ENCODE data around the gene BUD23.
"Not testable (repeated sequence)": the region's sequence is repeated elsewhere in the genome, so short reads cannot be mapped to it uniquely, and the experiment has no call there.

The BUD23 gene, protein sequence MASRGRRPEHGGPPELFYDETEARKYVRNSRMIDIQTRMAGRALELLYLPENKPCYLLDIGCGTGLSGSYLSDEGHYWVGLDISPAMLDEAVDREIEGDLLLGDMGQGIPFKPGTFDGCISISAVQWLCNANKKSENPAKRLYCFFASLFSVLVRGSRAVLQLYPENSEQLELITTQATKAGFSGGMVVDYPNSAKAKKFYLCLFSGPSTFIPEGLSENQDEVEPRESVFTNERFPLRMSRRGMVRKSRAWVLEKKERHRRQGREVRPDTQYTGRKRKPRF

DNA sequence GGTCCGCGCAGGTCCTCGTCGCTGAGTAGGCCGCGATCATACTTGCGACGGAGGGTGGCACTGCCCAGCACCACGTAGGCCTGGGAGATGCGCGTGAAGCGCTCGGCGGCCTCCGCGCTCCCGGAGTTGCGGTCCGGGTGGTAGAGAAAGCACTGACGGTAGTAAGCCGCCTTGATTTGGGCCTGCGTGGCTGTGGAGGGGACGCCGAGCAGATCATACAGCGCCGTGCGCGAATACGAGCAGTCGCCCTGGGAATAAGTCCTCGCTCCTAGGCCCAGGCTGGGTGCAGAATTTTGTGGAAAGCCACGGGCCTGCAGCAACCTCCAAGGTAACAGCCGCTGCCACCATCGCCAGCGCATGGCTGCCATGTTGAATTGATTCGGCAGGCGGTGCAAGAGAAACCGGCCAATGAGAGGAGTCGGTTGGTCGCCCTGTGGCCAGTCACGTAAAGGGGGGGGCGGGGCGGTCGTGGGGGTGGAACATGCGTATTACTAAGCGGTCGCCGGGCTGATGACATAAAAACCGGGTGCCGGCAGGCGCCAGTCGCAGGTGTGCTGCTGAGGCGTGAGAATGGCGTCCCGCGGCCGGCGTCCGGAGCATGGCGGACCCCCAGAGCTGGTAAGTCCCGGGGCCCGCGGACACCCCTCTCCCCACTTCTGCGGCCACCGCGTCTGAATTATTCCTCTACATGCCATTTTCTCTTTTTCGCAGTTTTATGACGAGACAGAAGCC lies at the start of gene BUD23, which contains the start of gene DNAJC30:
Gene BUD23, plus strand, starts transcription at position 542 of the 732 bp plus-strand sequence. Its CDS starts 29 bp downstream, at position 571.
Gene DNAJC30, minus strand, starts transcription at position 398 of the 732 bp plus-strand sequence. Its CDS starts 30 bp downstream, at position 368.
- DNase-seq, result peak; percentile 94

- no peak for DNase-seq
Measured at GRCh38 chr7:73633844-73634243, 49.6 kb upstream of the BUD23 start.

- no peak for DNase-seq
Measured at GRCh38 chr7:73635428-73636200, 47.8 kb upstream of the BUD23 start.

- no peak for DNase-seq
Measured at GRCh38 chr7:73638911-73639310, 44.5 kb upstream of the BUD23 start.

DNA sequence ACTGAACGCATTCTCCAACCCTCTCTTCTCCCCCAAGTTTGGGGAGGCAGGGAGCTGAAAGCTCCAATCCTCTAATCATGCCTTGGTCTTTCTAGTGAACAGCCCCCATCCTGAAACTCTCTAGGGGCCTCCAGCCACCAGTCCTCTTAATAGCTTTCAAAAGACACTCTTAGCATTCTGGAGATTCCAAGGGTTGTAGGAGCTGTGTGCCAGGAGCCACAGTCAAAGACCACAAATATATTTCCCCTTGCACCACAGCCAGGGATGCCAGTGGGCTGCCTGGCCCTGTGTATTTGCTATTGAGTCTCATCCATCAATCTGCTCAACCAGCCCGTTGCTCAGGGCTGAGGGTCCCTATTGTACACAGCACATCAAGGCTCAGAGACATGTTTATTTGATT lies 40.6 kb upstream of the BUD23 start:
- DNase-seq, result no peak

DNA sequence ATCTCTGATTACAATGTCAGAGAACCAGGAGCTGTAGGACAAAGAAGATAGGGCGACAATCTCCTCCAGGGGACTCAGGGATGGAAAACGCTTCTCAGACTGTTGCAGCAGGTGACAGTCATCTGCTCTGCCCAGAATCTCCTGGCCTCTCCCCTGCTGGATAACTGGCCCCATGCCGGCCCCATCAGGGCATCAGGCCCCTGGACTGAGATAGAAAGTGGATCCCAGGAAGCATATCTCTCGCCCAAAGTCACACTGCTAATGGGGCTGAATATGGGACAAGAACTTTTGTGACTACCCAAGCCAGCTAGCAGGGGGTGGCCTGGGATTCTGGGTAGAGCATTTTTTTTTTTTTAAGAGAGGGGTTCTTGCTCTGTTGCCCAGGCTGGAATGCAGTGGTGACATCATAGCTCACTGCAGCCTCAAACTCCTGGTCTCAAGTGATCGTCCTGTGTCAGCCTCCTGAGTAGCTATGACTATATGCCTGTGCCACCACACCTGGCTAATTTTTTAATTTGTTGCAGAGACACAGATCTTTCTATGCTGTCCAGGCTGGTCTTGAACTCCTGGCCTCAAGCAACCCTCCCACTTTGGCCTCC lies 38.6 kb upstream of the BUD23 start:
- DNase-seq, result no peak

DNA sequence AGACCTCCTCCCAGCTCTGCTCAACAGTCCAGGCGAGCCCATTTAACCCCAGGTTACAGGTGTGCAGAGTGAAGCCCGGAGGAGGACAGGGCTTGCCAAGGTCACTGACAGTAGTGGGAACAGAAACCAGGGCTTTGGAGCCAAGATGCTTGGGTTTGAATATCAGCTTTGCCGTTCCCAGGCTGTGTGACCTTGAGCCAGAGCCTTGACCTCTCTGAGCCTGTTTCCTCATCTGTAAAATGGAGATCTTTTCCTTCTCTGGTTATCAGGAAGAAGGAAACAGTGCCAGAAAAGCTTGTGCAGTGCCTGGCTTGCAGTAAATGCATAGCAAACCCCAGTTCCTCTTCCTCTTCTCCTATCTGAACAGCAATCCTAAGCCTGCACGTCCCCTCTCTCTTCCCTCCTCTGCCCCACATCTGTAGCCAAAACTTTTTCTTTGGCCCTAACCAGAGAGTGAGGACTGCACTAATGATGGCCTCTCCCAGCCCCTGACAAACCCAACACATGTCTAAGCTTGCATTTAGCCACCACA lies 37.7 kb upstream of the BUD23 start:
- DNase-seq, result no peak

DNA sequence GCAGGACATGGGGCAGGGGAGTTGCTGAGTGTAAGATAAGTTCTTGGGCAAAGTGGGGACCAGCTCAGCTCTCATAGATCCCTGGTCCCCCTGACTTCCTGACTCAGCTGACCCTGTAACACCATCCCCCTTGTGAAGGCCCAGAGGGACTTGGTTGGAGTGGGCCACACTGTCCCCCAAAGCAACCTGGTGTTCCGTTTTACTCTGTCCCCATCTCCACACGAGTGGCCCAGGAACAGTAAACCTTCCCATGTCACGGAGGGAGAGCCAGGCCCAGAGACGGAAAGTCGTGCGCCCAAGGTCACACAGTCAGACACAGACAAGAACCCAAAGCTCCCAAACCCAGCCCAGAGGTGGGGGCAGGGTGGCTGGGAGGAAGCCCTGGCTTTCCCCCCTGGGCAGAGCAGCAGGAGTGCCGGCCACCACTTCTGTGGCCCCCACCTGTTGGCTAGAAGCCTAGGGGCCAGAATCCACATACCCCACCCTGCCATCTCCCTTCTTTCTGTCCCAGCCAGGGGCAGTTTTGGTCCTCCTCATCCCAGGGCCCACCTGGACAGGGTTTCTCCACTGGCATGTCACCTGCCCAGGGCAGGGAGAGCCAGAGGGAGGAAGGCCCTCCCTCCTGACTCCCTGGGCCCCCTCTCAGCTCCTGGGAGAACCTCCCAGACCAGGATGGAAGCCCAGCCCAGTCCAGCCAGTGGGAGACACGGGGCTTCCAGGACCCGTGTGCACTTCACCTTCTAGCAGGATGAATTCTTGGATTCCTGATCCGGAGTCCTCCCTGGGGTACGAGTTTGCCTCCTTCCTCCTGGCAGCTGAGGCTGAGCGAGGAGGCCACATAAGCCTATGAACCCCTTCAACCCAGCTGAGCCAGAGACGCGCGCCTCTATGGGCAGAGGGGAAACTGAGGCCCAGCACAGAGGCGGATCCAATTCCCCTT lies 36.3 kb upstream of the BUD23 start:
- no peak for DNase-seq

DNA sequence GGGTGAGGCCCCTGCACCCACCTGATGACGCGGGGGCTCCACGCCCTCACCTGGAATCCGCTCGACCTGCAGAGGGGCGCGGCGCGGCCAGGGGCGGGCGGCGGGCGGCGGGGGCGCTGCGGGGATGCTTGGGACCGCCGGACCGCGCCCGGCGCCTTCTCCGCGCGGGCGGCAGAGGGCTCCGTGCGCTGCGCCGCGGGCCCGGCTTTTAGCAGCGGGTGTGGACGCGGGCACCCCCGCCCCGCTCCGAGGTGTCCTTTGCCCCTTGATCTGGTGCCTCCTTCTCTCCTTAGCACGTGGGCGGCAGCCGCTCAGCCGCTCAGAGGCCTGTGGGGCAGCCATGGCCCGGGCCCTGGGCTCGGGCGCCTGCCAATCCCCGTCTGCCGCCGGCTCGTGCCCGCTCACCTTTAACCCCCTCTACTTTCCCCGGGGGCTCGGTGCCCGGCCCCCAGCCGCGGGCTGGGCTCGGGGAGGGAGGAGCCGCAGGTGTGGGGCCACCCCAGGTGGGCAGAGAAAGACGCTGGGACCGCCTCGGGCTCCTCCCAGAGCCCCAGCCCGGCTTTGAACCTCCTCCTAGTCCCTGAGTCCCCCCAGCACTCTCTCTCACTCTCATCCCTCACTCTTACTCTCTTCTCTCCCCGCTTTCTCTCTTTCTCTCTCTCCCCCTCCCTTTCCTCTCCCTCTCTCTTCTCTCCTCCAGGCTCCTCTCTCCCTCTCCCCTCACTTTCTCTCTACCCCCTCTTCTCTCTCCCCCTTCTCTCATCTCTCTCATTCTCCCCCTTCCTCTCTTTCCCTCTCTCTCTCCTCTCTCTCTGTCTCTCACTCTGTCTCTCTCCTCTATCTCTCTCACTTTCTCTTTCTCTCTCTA lies 35.4 kb upstream of the BUD23 start:
- DNase-seq, result no peak

GRCh38 chr7:73648593-73649332 lies 34.6 kb upstream of the BUD23 start:
- DNase-seq, result no peak

DNA sequence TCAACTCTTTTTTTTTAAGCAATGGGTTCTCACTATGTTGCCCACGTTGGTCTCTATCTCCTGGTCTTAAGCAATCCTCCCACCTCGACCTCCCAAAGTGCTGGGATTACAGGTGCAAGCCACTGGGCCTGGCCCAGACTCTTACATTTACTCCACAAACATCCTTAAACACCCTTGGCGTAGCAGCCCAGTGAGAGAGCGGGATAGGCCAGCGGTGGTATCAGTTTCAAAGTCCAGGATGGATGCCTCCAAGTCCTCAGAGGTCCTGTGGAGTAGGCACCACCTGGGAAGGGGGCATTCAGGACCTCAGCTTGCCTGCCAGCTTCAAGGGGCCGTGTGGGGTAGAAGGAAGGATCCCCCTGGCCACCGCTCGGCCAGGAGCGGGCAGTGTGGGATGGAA lies 33.8 kb upstream of the BUD23 start:
- no peak for DNase-seq

GRCh38 chr7:73650524-73650923 lies 32.9 kb upstream of the BUD23 start:
- DNase-seq, result no peak

- DNase-seq, result no peak
Measured at GRCh38 chr7:73652541-73652949, 30.9 kb upstream of the BUD23 start.

DNA sequence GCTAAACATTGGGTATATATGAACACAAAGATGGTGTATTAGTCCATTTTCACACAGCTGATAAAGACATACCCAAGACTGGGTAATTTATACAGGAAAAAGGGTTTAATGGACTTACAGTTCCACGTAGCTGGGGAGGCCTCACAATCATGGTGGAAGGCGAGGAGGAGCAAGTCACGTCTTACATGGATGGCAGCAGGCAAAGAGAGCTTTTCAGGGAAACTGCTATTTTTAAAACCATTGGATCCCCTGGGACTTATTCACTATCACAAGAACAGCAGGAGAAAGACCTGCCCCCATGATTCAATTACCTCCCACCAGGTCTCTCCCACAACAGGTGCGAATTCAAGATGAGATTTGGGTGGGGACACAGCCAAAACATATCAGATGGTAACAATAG lies 28.1 kb upstream of the BUD23 start:
- DNase-seq, result not testable (repeated sequence)

DNA sequence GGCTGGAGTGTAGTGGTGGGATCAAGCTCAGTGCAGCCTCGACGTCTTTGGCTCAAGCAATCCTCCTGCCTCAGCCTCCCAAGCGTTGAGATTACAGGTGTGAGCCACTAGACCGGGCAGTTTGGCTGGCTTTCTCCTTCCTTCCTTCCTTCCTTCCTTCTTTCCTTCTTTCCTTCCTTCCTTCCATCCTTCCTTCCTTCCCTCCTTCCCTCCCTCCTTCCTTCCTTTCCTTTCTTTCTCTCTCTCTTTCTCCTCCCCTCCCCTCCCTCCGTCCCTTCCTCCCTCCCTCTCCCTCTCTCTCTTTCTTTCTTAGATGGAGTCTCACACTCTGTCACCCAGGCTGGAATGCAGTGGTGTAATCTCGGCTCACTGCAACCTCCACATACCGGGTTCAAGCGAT lies 23.4 kb upstream of the BUD23 start:
- no peak for DNase-seq

DNA sequence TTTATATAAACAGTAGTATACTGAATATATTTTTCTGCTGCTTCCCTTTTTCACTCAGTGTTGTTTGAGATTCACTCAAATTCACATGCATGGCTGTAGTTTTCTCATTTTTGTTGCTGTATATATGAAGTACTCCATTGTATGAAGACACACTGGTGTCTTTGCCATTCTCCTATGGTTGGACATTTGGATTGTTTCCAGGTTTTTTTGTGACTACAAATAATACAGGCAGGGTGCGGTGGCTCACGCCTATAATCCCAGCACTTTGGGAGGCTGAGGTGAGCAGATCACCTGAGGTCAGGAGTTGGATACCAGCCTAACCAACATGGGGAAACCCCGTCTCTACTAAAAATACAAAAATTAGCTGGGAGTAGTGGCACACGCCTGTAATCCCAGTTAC lies 22.8 kb upstream of the BUD23 start:
- DNase-seq, result not testable (repeated sequence)

- no peak for DNase-seq
Measured at GRCh38 chr7:73663033-73663432, 20.4 kb upstream of the BUD23 start.

DNA sequence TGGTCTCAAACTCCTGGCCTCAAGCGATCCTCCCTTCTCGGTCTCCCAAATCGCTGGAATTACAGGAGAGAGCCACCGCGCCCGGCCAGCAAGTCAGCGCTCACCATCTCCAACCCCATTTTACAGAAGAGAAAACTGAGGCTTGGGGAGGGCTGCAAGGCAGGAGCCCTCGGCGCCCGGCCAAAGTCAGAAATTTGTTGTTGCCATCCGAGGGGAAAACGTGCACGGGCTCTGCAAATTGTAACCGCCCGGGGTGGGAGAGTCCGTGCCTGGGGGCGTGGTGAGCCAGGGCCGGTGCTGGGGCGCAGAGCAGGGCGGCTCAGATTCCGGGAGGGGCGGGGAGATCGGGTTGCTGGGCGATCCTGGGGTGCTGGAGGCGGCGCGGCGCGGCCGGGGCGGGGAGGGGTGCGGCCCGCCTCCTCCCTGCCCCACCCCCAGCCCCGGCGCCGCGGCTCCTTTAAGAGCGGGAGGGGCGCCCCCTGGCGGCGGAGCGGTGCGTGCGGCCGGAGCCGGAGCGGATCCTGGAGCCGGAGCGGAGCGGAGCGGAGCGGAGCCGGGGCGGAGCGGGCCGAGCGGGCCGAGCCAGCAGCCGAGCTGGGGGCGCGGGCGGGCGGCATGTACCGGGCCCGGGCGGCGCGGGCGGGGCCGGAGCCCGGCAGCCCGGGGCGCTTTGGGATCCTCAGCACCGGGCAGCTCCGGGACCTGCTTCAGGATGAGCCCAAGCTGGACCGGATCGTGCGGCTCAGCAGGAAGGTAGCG lies 15.9 kb upstream of the BUD23 start, which contains the start of gene VPS37D:
Gene VPS37D, plus strand, starts transcription at position 488 of the 759 bp plus-strand sequence. Its CDS starts 128 bp downstream, at position 616.
- DNase-seq, result peak; percentile 88
